IMR-90 (cell line): Measurements from ENCODE around the gene PCP2. TPM values are rescaled to one million over a fixed set of nuclear protein-coding genes. Genes with fewer than 3 reads are reported as not detected.

Experiments used
- ATAC-seq: fragments of 200-7000 bp; cut with Tn5 transposase; 2 replicates; pipeline ENCODE4 v1.9.1; 2020; ENCODE audit warnings: low read depth, mild to moderate bottlenecking, moderate library complexity
- BruUV-seq: library from RNA; stranded (reverse); fragments of 400-500 nt; replicated peaks from 2 replicates; lab custom pipeline; 2021; lab: Mats Ljungman, UMichigan
- CTCF ChIA-PET: fragments of 300-600 bp; formaldehyde crosslinking; extraction: SDS; loops from one replicate; lab custom pipeline; 2021; ENCODE audit warnings: antibody characterized with exemption; lab: Yijun Ruan, JAX
- POLR2A ChIA-PET: fragments of 300-600 bp; sonication (Branson Sonifier 250); formaldehyde crosslinking; loops from one replicate; lab custom pipeline; 2022; ENCODE audit warnings: antibody characterized with exemption; ENCODE audit not compliant: unreplicated experiment; lab: Charles Lee
- DNase-seq: peaks from one replicate; pipeline ENCODE4 v3.0.0; 2013
- H2AFZ ChIP-seq: replicated peaks from 2 replicates; pipeline ENCODE3; 2013; ENCODE audit warnings: low read length, mild to moderate bottlenecking; ENCODE audit not compliant: poor library complexity
- H2AK5ac ChIP-seq: 2 replicates; pipeline ENCODE4 v1.6.1; 2013; ENCODE audit warnings: low read depth, low read length, inconsistent platforms
- H2AK9ac ChIP-seq: replicated peaks from 2 replicates; pipeline ENCODE3; 2013; ENCODE audit warnings: mild to moderate bottlenecking, low read depth, low read length, moderate library complexity; ENCODE audit not compliant: poor library complexity
- H2BK120ac ChIP-seq: 2 replicates; pipeline ENCODE4 v1.6.1; 2013; ENCODE audit warnings: low read depth, low read length, inconsistent platforms
- H2BK15ac ChIP-seq: 3 replicates; pipeline ENCODE4 v1.6.1; 2013; ENCODE audit warnings: low read depth, low read length, inconsistent platforms
- H2BK20ac ChIP-seq: 2 replicates; pipeline ENCODE4 v1.6.1; 2013; ENCODE audit warnings: low read depth, mild to moderate bottlenecking, inconsistent platforms, low read length, moderate library complexity
- H2BK5ac ChIP-seq: 2 replicates; pipeline ENCODE4 v1.6.1; 2013; ENCODE audit warnings: mild to moderate bottlenecking, low read depth, low read length, inconsistent platforms; ENCODE audit not compliant: poor library complexity, severe bottlenecking
- H3K14ac ChIP-seq: replicated peaks from 2 replicates; pipeline ENCODE4 v1.6.1; 2013; ENCODE audit warnings: low read depth, low read length, inconsistent platforms
- H3K18ac ChIP-seq: 2 replicates; pipeline ENCODE4 v1.6.1; 2013; ENCODE audit warnings: low read depth, low read length, control low read depth
- H3K23ac ChIP-seq: 2 replicates; pipeline ENCODE4 v1.6.1; 2013; ENCODE audit warnings: low read depth, low read length, inconsistent platforms
- H3K27ac ChIP-seq: 2 replicates; pipeline ENCODE4 v1.5.1; 2013; ENCODE audit warnings: mild to moderate bottlenecking, control low read depth, low read length; ENCODE audit not compliant: insufficient read depth
- H3K27me3 ChIP-seq: 2 replicates; pipeline ENCODE4 v1.6.1; 2013; ENCODE audit warnings: low read length; ENCODE audit not compliant: control insufficient read depth, insufficient read depth
- H3K36me3 ChIP-seq: 2 replicates; pipeline ENCODE4 v1.6.1; 2013; ENCODE audit warnings: low read length, mixed read lengths; ENCODE audit not compliant: control insufficient read depth, insufficient read depth
- H3K4ac ChIP-seq: 2 replicates; pipeline ENCODE4 v1.6.1; 2013; ENCODE audit warnings: low read depth, low read length, inconsistent platforms
- H3K4me1 ChIP-seq: 2 replicates; pipeline ENCODE4 v1.6.1; 2013; ENCODE audit warnings: low read length, mixed read lengths; ENCODE audit not compliant: control insufficient read depth, insufficient read depth
- H3K4me2 ChIP-seq: 2 replicates; pipeline ENCODE4 v1.6.1; 2013; ENCODE audit warnings: low read depth, mild to moderate bottlenecking, control low read depth, low read length, moderate library complexity
- H3K4me3 ChIP-seq: 2 replicates; pipeline ENCODE4 v1.5.1; 2013; ENCODE audit warnings: low read depth, mild to moderate bottlenecking, control low read depth, low read length, moderate library complexity; ENCODE audit not compliant: insufficient read depth
- H3K56ac ChIP-seq: 2 replicates; pipeline ENCODE4 v1.6.1; 2013; ENCODE audit warnings: low read length, inconsistent platforms; ENCODE audit not compliant: insufficient read depth; ENCODE audit errors: extremely low read depth
- H3K79me1 ChIP-seq, 2 experiments: 2 replicates each; pipeline ENCODE4 v1.6.1; 2013; ENCODE audit warnings: low read length in 2 of 2, inconsistent platforms in 1 of 2, low read depth in 1 of 2
- H3K9ac ChIP-seq: 2 replicates; pipeline ENCODE4 v1.6.1; 2013; ENCODE audit warnings: low read depth, low read length, control low read depth
- H3K9me1 ChIP-seq: 2 replicates; pipeline ENCODE4 v1.6.1; 2013; ENCODE audit warnings: low read length, inconsistent platforms; ENCODE audit not compliant: insufficient read depth
- H3K9me3 ChIP-seq: 2 replicates; pipeline ENCODE4 v1.6.1; 2013; ENCODE audit warnings: low read length; ENCODE audit not compliant: control insufficient read depth, insufficient read depth
- H4K20me1 ChIP-seq: 2 replicates; pipeline ENCODE4 v1.6.1; 2013; ENCODE audit warnings: low read length, inconsistent platforms; ENCODE audit not compliant: insufficient read depth
- H4K5ac ChIP-seq: 2 replicates; pipeline ENCODE4 v1.6.1; 2013; ENCODE audit warnings: mild to moderate bottlenecking, low read depth, low read length, control low read depth
- H4K8ac ChIP-seq, 2 experiments: 2 replicates each; pipeline ENCODE4 v1.6.1; 2013; ENCODE audit warnings: low read depth in 2 of 2, low read length in 2 of 2, control low read depth in 1 of 2, inconsistent platforms in 1 of 2
- H4K91ac ChIP-seq: 2 replicates; pipeline ENCODE4 v1.6.1; 2013; ENCODE audit warnings: low read depth, low read length, inconsistent platforms; ENCODE audit not compliant: insufficient read depth
- BHLHE40 ChIP-seq: fragments of 150-350 bp; IDR thresholded peaks from 2 replicates; pipeline ENCODE4 v1.6.1; 2016; ENCODE audit warnings: mild to moderate bottlenecking, low read depth, low read length
- CHD1 ChIP-seq: IDR thresholded peaks from 2 replicates; pipeline ENCODE4 v1.6.1; 2012; ENCODE audit warnings: low read depth, low read length, improper control_type of control experiment
- CTCF ChIP-seq: conservative IDR thresholded peaks from 2 replicates; pipeline ENCODE4 v1.5.1; 2012; ENCODE audit warnings: mild to moderate bottlenecking, low read depth, low read length, improper control_type of control experiment
- MAZ ChIP-seq: IDR thresholded peaks from 2 replicates; pipeline ENCODE4 v1.6.1; 2012; ENCODE audit warnings: low read depth, mild to moderate bottlenecking, low read length, improper control_type of control experiment, moderate library complexity, borderline replicate concordance
- POLR2A ChIP-seq: IDR thresholded peaks from 2 replicates; pipeline ENCODE4 v1.6.1; 2012; ENCODE audit warnings: mild to moderate bottlenecking, low read depth, low read length
- RAD21 ChIP-seq: IDR thresholded peaks from 2 replicates; pipeline ENCODE4 v1.6.1; 2012; ENCODE audit warnings: low read length, improper control_type of control experiment
- RCOR1 ChIP-seq: IDR thresholded peaks from 2 replicates; pipeline ENCODE4 v1.6.1; 2012; ENCODE audit warnings: mild to moderate bottlenecking, low read length, improper control_type of control experiment; ENCODE audit not compliant: insufficient replicate concordance
- WGBS, 2 experiments: methylation state at CpG; one replicate each; pipeline versions ENCODE4 v1.1.5 to v1.1.7; 2013; ENCODE audit warnings: missing lambda C conversion rate in 2 of 2; ENCODE audit not compliant: insufficient read length in 1 of 2; ENCODE audit errors: extremely low coverage in 2 of 2; 5-methylcytosine and 5-hydroxymethylcytosine counted together
- dilution Hi-C: fragments of 300-500 bp; cut with HindIII; formaldehyde crosslinking; loops from one replicate; pipeline ENCODE4 v1.14.3; 2018; ENCODE audit warnings: low sequenced_read_pairs; ENCODE audit not compliant: unreplicated experiment
- in situ Hi-C: fragments of 300-500 bp; cut with MboI; formaldehyde crosslinking; loops from 3 replicates; pipeline ENCODE4 v1.14.3; 2019; ENCODE audit warnings: low sequenced_read_pairs, inconsistent platforms, mixed read lengths
- intact Hi-C: fragments of 100-400 bp; cut with micrococcal nuclease; formaldehyde crosslinking; loops from 2 replicates; pipeline ENCODE4 v1.10.0; 2022
- polyA plus RNA-seq, 3 experiments: library from polyadenylated mRNA; depleted of rRNA; stranded (reverse); fragments of >200 nt; gene quantifications; 2 replicates each; pipeline ENCODE4 v1.2.3, GENCODE V29; 2012; ENCODE audit warnings: low replicate concordance in 1 of 3
- total RNA-seq: library from RNA; depleted of rRNA; stranded (reverse); fragments of >200 nt; gene quantifications from 2 replicates; pipeline ENCODE4 v1.2.3, GENCODE V29; 2012

The PCP2 gene
- total and polyA plus RNA-seq, 2 of the 4 experiments (the other 2 are of a cell fraction): not detected

- no peak overlapping the region for H2AFZ ChIP-seq
- H3K27ac ChIP-seq: no peak overlapping the region
- H2BK20ac ChIP-seq: no peak overlapping the region
- BruUV-seq: no TSS peak
- H3K9me3 ChIP-seq: no peaks in the 10 kb centered on the region
- no peak overlapping the region for H3K4me3 ChIP-seq
- in situ Hi-C loops (no loop called here), dilution Hi-C loops (no loop called here), intact Hi-C loops (no loop called here)
- no peak overlapping the region for H4K5ac ChIP-seq
- H3K27me3 ChIP-seq: peaks cover 7% of the 10 kb centered on the region; the same call in 1 of the 2 replicates
- no peak overlapping the region for H2AK9ac ChIP-seq
- no peaks in the 10 kb centered on the region for H3K79me1 ChIP-seq
- H2BK120ac ChIP-seq: no peak overlapping the region
- WGBS, 2 experiments: 90% methylated on average over 22 of the region's 26 CpGs; no CpG with 5 or more reads in 1 of the 2 experiments
- no peak overlapping the region for H3K18ac ChIP-seq
- no peak for DNase-seq
- H3K4me1 ChIP-seq: no peaks in the 10 kb centered on the region
- ChIA-PET CTCF (no interaction called here), POLR2A (no interaction called here)
- H3K9me1 ChIP-seq: no peaks in the 10 kb centered on the region
- no peak for ATAC-seq
- TF ChIP-seq BHLHE40: no peak
- no peak for TF ChIP-seq RAD21
- no peak for TF ChIP-seq RCOR1
- TF ChIP-seq POLR2A: no peak
- no peak for TF ChIP-seq CHD1
- TF ChIP-seq MAZ: no peak
- no peak for TF ChIP-seq CTCF
- H3K4me2 ChIP-seq: no peak overlapping the region
- H4K8ac ChIP-seq: no peak overlapping the region
- no peak overlapping the region for H2AK5ac ChIP-seq
- no peak overlapping the region for H3K23ac ChIP-seq
- no peak overlapping the region for H3K9ac ChIP-seq
- no peak overlapping the region for H3K14ac ChIP-seq
- H3K4ac ChIP-seq: no peak overlapping the region
- no peak overlapping the region for H3K56ac ChIP-seq
- H4K20me1 ChIP-seq: no peaks in the 10 kb centered on the region
- H4K91ac ChIP-seq: no peak overlapping the region
- H2BK5ac ChIP-seq: no peak overlapping the region
- H2BK15ac ChIP-seq: no peak overlapping the region
- H3K36me3 ChIP-seq: no peaks in the 10 kb centered on the region
Observed at GRCh38 chr19:7647156-7647555, 13.6 kb upstream of the PCP2 start.
